Renal pelvis (tissue), 4 donors: ENCODE results near the gene NPAS2. TPM values are rescaled to one million over a fixed set of nuclear protein-coding genes. Genes with fewer than 3 reads are reported as not detected.

Experiments used
- DNase-seq: peaks from one replicate; pipeline ENCODE4 v3.0.0-alpha.2; 2013
- polyA plus RNA-seq, 3 donors: library from polyadenylated mRNA; unstranded; fragments of 120-200 nt; gene quantifications; one replicate each; pipeline ENCODE4 v1.2.1, GENCODE V29; 2013; ENCODE audit not compliant: insufficient read length in 3 of 3

The NPAS2 gene
- polyA plus RNA-seq, 3 donors, result 13.0 to 19.3 (median 14.7) TPM

- no peak for DNase-seq
Observed at GRCh38 chr2:100880036-100880435, 60.1 kb downstream of the NPAS2 start.

GRCh38 chr2:100880730-100881129, 60.8 kb downstream of the NPAS2 start:
- DNase-seq, result no peak

- DNase-seq, result no peak
Observed at GRCh38 chr2:100882645-100883613, 63.0 kb downstream of the NPAS2 start.

- DNase-seq, result no peak
Observed at GRCh38 chr2:100884145-100884621, 64.2 kb downstream of the NPAS2 start.

- no peak for DNase-seq
Observed at GRCh38 chr2:100886085-100886484, 66.1 kb downstream of the NPAS2 start.

- DNase-seq, result no peak
Observed at GRCh38 chr2:100887039-100887578, 67.2 kb downstream of the NPAS2 start.

GRCh38 chr2:100887713-100888495, 68.0 kb downstream of the NPAS2 start:
- DNase-seq, result no peak

- no peak for DNase-seq
Observed at GRCh38 chr2:100888601-100889000, 68.7 kb downstream of the NPAS2 start.

GRCh38 chr2:100889286-100889685, 69.3 kb downstream of the NPAS2 start:
- DNase-seq, result no peak

GRCh38 chr2:100891906-100892642, 72.1 kb downstream of the NPAS2 start:
- no peak for DNase-seq

GRCh38 chr2:100893392-100894104, 73.6 kb downstream of the NPAS2 start:
- DNase-seq, result no peak

- no peak for DNase-seq
Observed at GRCh38 chr2:100894105-100894795, 74.3 kb downstream of the NPAS2 start.

GRCh38 chr2:100894796-100895156, 74.8 kb downstream of the NPAS2 start:
- no peak for DNase-seq

GRCh38 chr2:100895402-100895801, 75.5 kb downstream of the NPAS2 start:
- DNase-seq, result no peak

- DNase-seq, result no peak
Observed at GRCh38 chr2:100895934-100896685, 76.2 kb downstream of the NPAS2 start.

GRCh38 chr2:100898035-100898665, 78.2 kb downstream of the NPAS2 start:
- no peak for DNase-seq

GRCh38 chr2:100900156-100900795, 80.3 kb downstream of the NPAS2 start:
- no peak for DNase-seq

GRCh38 chr2:100902817-100903405, 83.0 kb downstream of the NPAS2 start:
- DNase-seq, result no peak
